HG03064 (cell line): ENCODE results near the gene AUTS2.

Source experiments
- ATAC-seq: cut with Tn5 transposase; IDR thresholded peaks from one replicate; pipeline ENCODE4 v1.9.1; 2021; ENCODE audit warnings: low read depth; ENCODE audit not compliant: unreplicated experiment

AUTS2 gene

GRCh38 chr7:70487886-70488285 is 889.6 kb downstream of the AUTS2 start:
- ATAC-seq: no peak

- no peak for ATAC-seq
These were observed 891.5 kb downstream of the AUTS2 start for GRCh38 chr7:70489813-70490212.

GRCh38 chr7:70492625-70493024 is 894.4 kb downstream of the AUTS2 start:
- no peak for ATAC-seq

GRCh38 chr7:70494225-70495032 is 896.2 kb downstream of the AUTS2 start:
- ATAC-seq: no peak

GRCh38 chr7:70495033-70495376 is 896.7 kb downstream of the AUTS2 start:
- ATAC-seq: no peak

GRCh38 chr7:70497793-70498192 is 899.5 kb downstream of the AUTS2 start:
- no peak for ATAC-seq

GRCh38 chr7:70498232-70498992 is 900.1 kb downstream of the AUTS2 start:
- no peak for ATAC-seq

GRCh38 chr7:70500261-70500660 is 902.0 kb downstream of the AUTS2 start:
- no peak for ATAC-seq

- ATAC-seq: no peak
These were observed 904.0 kb downstream of the AUTS2 start for GRCh38 chr7:70502117-70502863.

GRCh38 chr7:70504254-70504653 is 906.0 kb downstream of the AUTS2 start:
- no peak for ATAC-seq

- no peak for ATAC-seq
These were observed 907.2 kb downstream of the AUTS2 start for GRCh38 chr7:70505468-70505867.

- no peak for ATAC-seq
These were observed 907.6 kb downstream of the AUTS2 start for GRCh38 chr7:70505886-70506285.

GRCh38 chr7:70506434-70506833 is 908.2 kb downstream of the AUTS2 start:
- ATAC-seq: no peak

GRCh38 chr7:70512144-70512543 is 913.9 kb downstream of the AUTS2 start:
- ATAC-seq: no peak

- no peak for ATAC-seq
These were observed 914.5 kb downstream of the AUTS2 start for GRCh38 chr7:70512761-70513160.

GRCh38 chr7:70520611-70521010 is 922.3 kb downstream of the AUTS2 start:
- ATAC-seq: no peak

- ATAC-seq: no peak
These were observed 925.1 kb downstream of the AUTS2 start for GRCh38 chr7:70523249-70523988.

- no peak for ATAC-seq
These were observed 925.7 kb downstream of the AUTS2 start for GRCh38 chr7:70523989-70524351.

- ATAC-seq: no peak
These were observed 927.7 kb downstream of the AUTS2 start for GRCh38 chr7:70525991-70526390.

- ATAC-seq: no peak
These were observed 929.3 kb downstream of the AUTS2 start for GRCh38 chr7:70527520-70528115.
